Fibroblast of lung (primary cell): ENCODE data around the gene PCDH9.

Source experiments
- CTCF ChIP-seq, 2 donors: IDR thresholded peaks in 1 of 2; conservative IDR thresholded peaks in 1 of 2; 1 replicate in 1 of 2; 2 replicates in 1 of 2; pipeline ENCODE4 v1.5.1; 2011 to 2012; ENCODE audit warnings: low read length in 2 of 2, control low read depth in 1 of 2, inconsistent platforms in 1 of 2, low read depth in 1 of 2, mild to moderate bottlenecking in 1 of 2
- EZH2 ChIP-seq: IDR thresholded peaks from 2 replicates; pipeline ENCODE4 v1.5.1; 2012; ENCODE audit warnings: low read length, control low read depth, mild to moderate bottlenecking; ENCODE audit errors: missing control alignments

GRCh38 chr13:66927562-66927961 is 302.6 kb downstream of the PCDH9 start:
- TF ChIP-seq CTCF (conservative IDR thresholded peaks at IDR 0.05 in 1 of 2, IDR thresholded peaks at IDR 0.05 in 1 of 2; ENCODE audit: low read depth in 1 of 2, low read length in 2 of 2) (no peak), EZH2 (no peak)
